Erythroblast (primary cell): Measurements from ENCODE around the gene DIAPH3.

Experiments used
- GATA1 ChIP-seq: IDR thresholded peaks from 2 replicates; pipeline ENCODE4 v1.6.1; 2011; ENCODE audit warnings: low read depth, mild to moderate bottlenecking, control low read depth, low read length, moderate library complexity
- POLR2A ChIP-seq: IDR thresholded peaks from 2 replicates; pipeline ENCODE4 v1.6.1; 2011; ENCODE audit warnings: mild to moderate bottlenecking, low read length

- TF ChIP-seq POLR2A = no peak
- no peak for TF ChIP-seq GATA1
Observed at GRCh38 chr13:59748046-59748445, 415.7 kb downstream of the DIAPH3 start.
